OCI-LY7 (cell line): ENCODE data around the gene DENND1A. TPM values are rescaled to one million over a fixed set of nuclear protein-coding genes. Genes with fewer than 3 reads are reported as not detected.
A peak's percentile ranks its signal among the peaks of the same experiment; 100 is the strongest.

ENCODE experiments used
- BruUV-seq: library from RNA; stranded (reverse); fragments of 400-500 nt; replicated peaks from 2 replicates; lab custom pipeline; 2021; lab: Mats Ljungman, UMichigan
- CTCF ChIA-PET: fragments of 300-600 bp; sonication (Branson Sonifier 250); formaldehyde crosslinking; loops from one replicate; lab custom pipeline; 2022; ENCODE audit warnings: antibody characterized with exemption; ENCODE audit not compliant: unreplicated experiment; lab: Charles Lee
- POLR2A ChIA-PET: fragments of 300-600 bp; sonication (Branson Sonifier 250); formaldehyde crosslinking; loops from one replicate; lab custom pipeline; 2022; ENCODE audit warnings: antibody characterized with exemption; lab: Charles Lee
- DNase-seq: peaks from one replicate; pipeline ENCODE4 v3.0.0-alpha.2; 2015; ENCODE audit warnings: low spot score
- H2AFZ ChIP-seq: fragments of 200-600 bp; sonication (generic), shearing (Covaris generic); 2 replicates; pipeline ENCODE4 v1.6.1; 2014; ENCODE audit warnings: mild to moderate bottlenecking, antibody characterized with exemption, low read length, moderate library complexity
- H3K27ac ChIP-seq: fragments of 200-600 bp; sonication (generic); 2 replicates; pipeline ENCODE4 v1.5.1; 2014; ENCODE audit warnings: mixed run types, low read depth, mild to moderate bottlenecking, moderate library complexity, low read length, inconsistent platforms; ENCODE audit not compliant: poor library complexity, severe bottlenecking
- H3K36me3 ChIP-seq: fragments of 200-600 bp; sonication (generic); 2 replicates; pipeline ENCODE4 v1.6.1; 2014; ENCODE audit warnings: mild to moderate bottlenecking, antibody characterized with exemption, low read length, moderate library complexity, mixed read lengths; ENCODE audit not compliant: insufficient read depth
- H3K4me1 ChIP-seq: fragments of 200-600 bp; sonication (generic); 2 replicates; pipeline ENCODE4 v1.5.1; 2014; ENCODE audit warnings: mild to moderate bottlenecking, low read length; ENCODE audit not compliant: insufficient read depth, poor library complexity, severe bottlenecking
- H3K4me2 ChIP-seq: fragments of 200-600 bp; sonication (generic); 2 replicates; pipeline ENCODE4 v1.6.1; 2014; ENCODE audit warnings: mild to moderate bottlenecking, low read length
- H3K4me3 ChIP-seq: fragments of 200-600 bp; sonication (generic); 2 replicates; pipeline ENCODE4 v1.5.1; 2014; ENCODE audit warnings: mild to moderate bottlenecking, low read depth, low read length; ENCODE audit not compliant: poor library complexity, severe bottlenecking
- H3K79me2 ChIP-seq: fragments of 200-600 bp; sonication (generic); 2 replicates; pipeline ENCODE4 v1.6.1; 2016; ENCODE audit warnings: low read depth, mild to moderate bottlenecking, low read length, moderate library complexity, mixed read lengths; ENCODE audit not compliant: insufficient read depth
- H3K9me2 ChIP-seq: fragments of 200-600 bp; sonication (generic); 2 replicates; pipeline ENCODE4 v1.6.1; 2016; ENCODE audit warnings: mild to moderate bottlenecking, low read length, mixed read lengths; ENCODE audit not compliant: insufficient read depth
- H3K9me3 ChIP-seq: fragments of 200-600 bp; sonication (generic); 2 replicates; pipeline ENCODE4 v1.6.1; 2014; ENCODE audit warnings: mild to moderate bottlenecking, mixed run types, low read length, mixed read lengths
- H4K20me1 ChIP-seq: fragments of 200-600 bp; sonication (generic); 2 replicates; pipeline ENCODE4 v1.6.1; 2014; ENCODE audit warnings: mild to moderate bottlenecking, antibody characterized with exemption, low read length, moderate library complexity, mixed read lengths; ENCODE audit not compliant: insufficient read depth
- CTCF ChIP-seq: fragments of 200-600 bp; sonication (generic); conservative IDR thresholded peaks from 2 replicates; pipeline ENCODE4 v1.5.1; 2014; ENCODE audit warnings: mild to moderate bottlenecking, antibody characterized with exemption, low read length, moderate library complexity, mixed read lengths
- EZH2phosphoT487 ChIP-seq: fragments of 200-600 bp; sonication (generic); IDR thresholded peaks from 2 replicates; pipeline ENCODE4 v1.6.1; 2018; ENCODE audit warnings: low read depth, borderline replicate concordance, mild to moderate bottlenecking, mixed run types, antibody characterized with exemption, low read length, moderate library complexity, mixed read lengths
- intact Hi-C: fragments of 100-400 bp; cut with micrococcal nuclease; formaldehyde crosslinking; loops from one replicate; pipeline ENCODE4 v1.10.0; 2022; ENCODE audit not compliant: unreplicated experiment
- total RNA-seq, 2 experiments: library from RNA; depleted of rRNA in 1 of 2; stranded (reverse); fragments of >200 nt in 1 of 2; shearing (Covaris generic) in 1 of 2; gene quantifications; 2 replicates each; pipeline ENCODE4 v1.2.3, GENCODE V29; 2014 to 2022

The DENND1A gene
- total RNA-seq, 2 experiments from 2014 or later = 17.9 to 36.3 TPM

DNA sequence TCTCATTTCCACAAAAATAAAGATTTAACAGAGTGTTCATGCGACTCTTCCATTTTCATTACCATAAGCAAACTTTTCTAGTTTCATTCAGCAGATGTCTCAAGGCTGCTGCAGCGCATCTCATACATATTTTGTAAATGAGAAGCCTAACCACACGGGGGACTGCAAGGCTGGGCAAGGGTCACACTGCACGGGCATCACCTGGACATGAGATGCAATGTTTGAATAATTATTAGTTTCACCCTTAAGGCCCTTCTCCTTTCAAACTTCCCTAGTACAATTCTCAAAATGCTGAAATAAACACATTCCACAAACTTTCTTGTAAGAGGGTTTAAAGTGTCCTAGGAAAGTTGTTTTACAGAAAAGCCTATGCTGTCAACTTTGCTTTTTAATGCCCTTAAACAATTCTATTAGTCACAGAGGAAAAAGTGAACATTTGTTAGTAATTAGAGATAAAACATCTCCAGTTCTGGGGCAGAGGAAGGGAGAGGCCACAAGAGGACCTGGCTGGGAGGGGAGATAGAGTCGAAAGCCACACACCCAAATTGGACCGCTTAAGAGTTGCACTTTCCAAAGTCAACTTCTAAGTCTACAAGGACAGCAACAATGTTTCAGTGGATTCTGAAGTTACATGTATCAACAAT, 1.3 kb downstream of the DENND1A start:
- intact Hi-C loops = loop anchor here (1.0 kb wide), 1 partner anchor 249 kb away; no protein-coding TSS in a partner anchor
- H3K4me1 ChIP-seq = peaks cover 46% of the 10 kb centered on the region
- peaks cover 5% of the 10 kb centered on the region; the same call in 1 of the 2 replicates for H3K9me3 ChIP-seq
- POLR2A ChIA-PET = no interaction called here
- peaks cover 53% of the 10 kb centered on the region for H3K79me2 ChIP-seq
- H2AFZ ChIP-seq = peak overlapping the region; percentile 48; the same call in 1 of the 2 replicates
- no TSS peak for BruUV-seq
- no peaks in the 10 kb centered on the region for H3K9me2 ChIP-seq
- TF ChIP-seq EZH2phosphoT487 (no peak), CTCF (peak; percentile 45; the same call in 1 of the 2 replicates)
- peak; percentile 42 for DNase-seq
- H3K4me3 ChIP-seq = peak overlapping the region; percentile 74
- peak overlapping the region; percentile 62 for H3K27ac ChIP-seq
- H3K36me3 ChIP-seq = peaks cover 5% of the 10 kb centered on the region; the same call in 1 of the 2 replicates
- H3K4me2 ChIP-seq = peak overlapping the region; percentile 71
- peaks cover 10% of the 10 kb centered on the region; the same call in 1 of the 2 replicates for H4K20me1 ChIP-seq
- CTCF ChIA-PET = no interaction called here

DNA sequence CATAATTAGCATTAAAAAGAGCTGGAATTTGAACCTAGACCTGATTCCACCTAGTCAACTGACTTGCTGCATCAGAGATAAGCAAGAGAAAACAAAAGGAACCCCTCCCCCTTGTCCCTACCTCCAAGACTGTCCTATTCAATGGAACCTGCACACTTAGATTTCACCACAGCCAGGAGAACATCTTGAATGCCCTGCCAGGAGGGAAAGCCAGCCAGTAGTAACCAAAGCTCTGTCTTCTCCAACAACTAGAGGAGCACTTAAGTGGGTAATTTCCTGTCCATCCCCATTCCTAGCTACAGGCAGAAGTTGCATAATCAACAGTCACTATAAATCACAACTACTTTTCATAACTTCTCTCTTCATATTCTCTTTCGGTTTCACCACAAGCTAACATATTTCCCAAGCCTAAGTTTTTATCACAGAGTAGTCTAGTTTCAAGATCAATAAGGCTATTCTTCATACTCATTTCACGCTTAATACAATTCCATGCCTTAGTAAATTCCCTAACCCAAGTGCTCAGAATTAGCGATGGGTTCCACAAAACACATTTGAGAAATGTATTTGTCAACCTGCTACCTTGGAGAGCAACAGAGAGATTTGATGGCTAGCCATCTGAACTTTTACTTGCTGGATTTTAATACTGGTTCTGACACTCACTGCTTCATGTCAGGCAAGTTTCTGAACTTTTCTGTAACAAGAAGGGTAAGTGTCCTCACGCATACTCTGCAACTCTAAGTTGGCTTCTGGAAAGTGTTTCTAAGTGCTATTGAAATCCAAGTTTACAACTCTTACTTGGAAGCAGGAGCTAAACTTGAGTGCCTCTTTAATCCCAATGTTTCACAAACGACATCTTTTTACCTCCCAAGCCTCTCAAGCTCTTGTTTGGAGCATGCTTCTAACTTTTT, 2.0 kb downstream of the DENND1A start:
- Histone ChIP-seq H3K36me3 (peaks cover 5% of the 10 kb centered on the region; the same call in 1 of the 2 replicates), H3K4me2 (peak overlapping the region; percentile 71), H2AFZ (no peak overlapping the region), H3K4me1 (peaks cover 46% of the 10 kb centered on the region), H3K9me3 (peaks cover 7% of the 10 kb centered on the region; the same call in 1 of the 2 replicates), H3K27ac (peak overlapping the region; percentile 62), H4K20me1 (peaks cover 10% of the 10 kb centered on the region; the same call in 1 of the 2 replicates), H3K79me2 (peaks cover 53% of the 10 kb centered on the region), H3K4me3 (peak overlapping the region; percentile 74), H3K9me2 (no peaks in the 10 kb centered on the region)
- POLR2A ChIA-PET = interaction anchor here (1.1 kb wide), 1 partner anchor 16 kb away, joined by 3 read pairs; no protein-coding TSS in a partner anchor
- CTCF ChIA-PET = no interaction called here
- BruUV-seq = TSS peak; percentile 50
- TF ChIP-seq CTCF = no peak
- no peak for TF ChIP-seq EZH2phosphoT487
- peak; percentile 41 for DNase-seq
- intact Hi-C loops = loop anchor here (1.0 kb wide), 1 partner anchor 249 kb away; no protein-coding TSS in a partner anchor
